HepG2 (cell line): ENCODE data around the gene BHMT. TPM values are rescaled to one million over a fixed set of nuclear protein-coding genes. Genes with fewer than 3 reads are reported as not detected.

Experiments
- ATAC-seq: fragments of 200-7000 bp; cut with Tn5 transposase; 3 replicates; pipeline ENCODE4 v1.9.1; 2020; ENCODE audit warnings: mild to moderate bottlenecking, moderate library complexity
- BruUV-seq: library from RNA; stranded (reverse); fragments of 400-500 nt; replicated peaks from 2 replicates; lab custom pipeline; 2021; lab: Mats Ljungman, UMichigan
- CTCF ChIA-PET: fragments of 300-600 bp; formaldehyde crosslinking; extraction: SDS; loops from one replicate; lab custom pipeline; 2021; ENCODE audit warnings: low total read pairs, inconsistent platforms, low intra/inter-chr PET ratio; lab: Yijun Ruan, JAX
- POLR2A ChIA-PET: fragments of 350-600 bp; sonication (Branson Sonifier 250); formaldehyde crosslinking; loops from one replicate; lab custom pipeline; 2020; ENCODE audit warnings: antibody characterized with exemption, inconsistent platforms; lab: Yijun Ruan, JAX
- DNase-seq: peaks from one replicate; pipeline ENCODE4 v3.0.0-alpha.2; 2015; ENCODE audit warnings: low spot score
- FAIRE-seq: peaks from 3 replicates; lab custom pipeline; 2011; peaks lifted over from hg19 to GRCh38; lab: Jason Lieb, UNC
- H2AFZ ChIP-seq: one replicate; pipeline ENCODE4 v1.6.1; 2011; ENCODE audit warnings: low read length, inconsistent platforms
- H3K27ac ChIP-seq: fragments of 300-600 bp; 3 replicates; pipeline ENCODE4 v1.8.0; 2011; ENCODE audit warnings: mixed run types, mild to moderate bottlenecking, mixed read lengths, low read length, inconsistent platforms; ENCODE audit not compliant: insufficient read depth; ENCODE audit errors: extremely low read length
- H3K27me3 ChIP-seq, 2 experiments: fragments of 200-600 bp in 1 of 2; 2 replicates in 1 of 2; 3 replicates in 1 of 2; pipeline versions ENCODE4 v1.6.0 to v1.8.0; 2011; ENCODE audit warnings: low read length in 2 of 2, mild to moderate bottlenecking in 2 of 2, moderate library complexity in 2 of 2, inconsistent platforms in 1 of 2; ENCODE audit not compliant: insufficient read depth in 2 of 2, control insufficient read depth in 1 of 2
- H3K36me3 ChIP-seq, 2 experiments: fragments of 200-600 bp in 1 of 2; replicated peaks in 1 of 2; 2 replicates in 1 of 2; 3 replicates in 1 of 2; pipeline versions ENCODE4 v1.5.1 to v1.8.0; 2011; ENCODE audit warnings: low read length in 2 of 2, inconsistent platforms in 1 of 2; ENCODE audit not compliant: insufficient read depth in 2 of 2, control insufficient read depth in 1 of 2
- H3K4me1 ChIP-seq: 2 replicates; pipeline ENCODE4 v1.5.1; 2012; ENCODE audit warnings: low read length, inconsistent platforms; ENCODE audit not compliant: insufficient read depth
- H3K4me2 ChIP-seq: 2 replicates; pipeline ENCODE4 v1.6.0; 2011; ENCODE audit warnings: low read depth, low read length, inconsistent platforms
- H3K4me3 ChIP-seq, 3 experiments: fragments of 200-600 bp in 1 of 3; sonication (generic), shearing (Covaris generic) in 1 of 3; replicated peaks in 1 of 3; 2 replicates each; pipeline ENCODE4 v1.5.1; 2011 to 2016; ENCODE audit warnings: low read length in 3 of 3, inconsistent platforms in 2 of 3, low read depth in 2 of 3, mild to moderate bottlenecking in 2 of 3, control low read depth in 1 of 3, mixed read lengths in 1 of 3; ENCODE audit not compliant: insufficient read depth in 1 of 3
- H3K79me2 ChIP-seq: one replicate; pipeline ENCODE4 v1.6.1; 2011; ENCODE audit warnings: low read length, inconsistent platforms; ENCODE audit not compliant: insufficient read depth
- H3K9ac ChIP-seq: 2 replicates; pipeline ENCODE4 v1.6.0; 2011; ENCODE audit warnings: mild to moderate bottlenecking, low read depth, low read length, inconsistent platforms; ENCODE audit not compliant: insufficient read depth
- H3K9me3 ChIP-seq: 2 replicates; pipeline ENCODE4 v1.5.1; 2012; ENCODE audit warnings: mild to moderate bottlenecking, low read length
- H4K20me1 ChIP-seq: 2 replicates; pipeline ENCODE4 v1.6.0; 2011; ENCODE audit warnings: inconsistent platforms, mild to moderate bottlenecking, low read length, moderate library complexity; ENCODE audit not compliant: insufficient read depth
- ADNP ChIP-seq: sonication (generic); formaldehyde crosslinking; IDR thresholded peaks from 2 replicates; pipeline ENCODE4 v1.4.0; 2020; ENCODE audit warnings: missing genetic modification reagents
- BRCA1 ChIP-seq: sonication (generic); formaldehyde crosslinking; IDR thresholded peaks from 2 replicates; pipeline ENCODE4 v1.4.0; 2020; ENCODE audit warnings: missing genetic modification reagents
- EEA1 ChIP-seq: sonication (generic); formaldehyde crosslinking; IDR thresholded peaks from 2 replicates; pipeline ENCODE4 v1.5.1; 2020; ENCODE audit warnings: mild to moderate bottlenecking, missing genetic modification reagents, borderline replicate concordance
- HHEX ChIP-seq: IDR thresholded peaks from 2 replicates; pipeline ENCODE4 v1.6.1; 2016; ENCODE audit warnings: control low read depth
- HOXD1 ChIP-seq: sonication (generic); formaldehyde crosslinking; IDR thresholded peaks from 2 replicates; pipeline ENCODE4 v1.5.0; 2020; ENCODE audit warnings: missing genetic modification reagents
- KLF11 ChIP-seq: IDR thresholded peaks from 2 replicates; pipeline ENCODE4 v1.6.1; 2016; ENCODE audit warnings: missing compliant biosample characterization
- MED8 ChIP-seq: sonication (generic); formaldehyde crosslinking; IDR thresholded peaks from 2 replicates; pipeline ENCODE4 v1.8.1; 2023; ENCODE audit warnings: mild to moderate bottlenecking, missing genetic modification reagents; ENCODE audit not compliant: insufficient replicate concordance
- SETDB1 ChIP-seq: sonication (generic); formaldehyde crosslinking; IDR thresholded peaks from 2 replicates; pipeline ENCODE4 v1.5.1; 2020; ENCODE audit warnings: missing genetic modification reagents, mild to moderate bottlenecking, borderline replicate concordance
- SP140L ChIP-seq: sonication (generic); formaldehyde crosslinking; IDR thresholded peaks from 2 replicates; pipeline ENCODE4 v1.4.0; 2020; ENCODE audit warnings: missing genetic modification reagents, borderline replicate concordance
- ZNF615 ChIP-seq: sonication (generic); formaldehyde crosslinking; IDR thresholded peaks from 2 replicates; pipeline ENCODE4 v1.5.0; 2020; ENCODE audit warnings: mild to moderate bottlenecking, missing genetic modification reagents, borderline replicate concordance
- WGBS: methylation state at CpG from one replicate; pipeline ENCODE4 v1.1.6; 2017; ENCODE audit warnings: low lambda C conversion rate; 5-methylcytosine and 5-hydroxymethylcytosine counted together
- in situ Hi-C: cut with HindIII; loops from 2 replicates; pipeline ENCODE4 v1.10.0; 2017; ENCODE audit warnings: low pct_unique_long_range_greater_than_20kb; ENCODE audit not compliant: extremely low pct_ligation_motif_present
- intact Hi-C: fragments of 100-400 bp; cut with micrococcal nuclease; formaldehyde crosslinking; loops from one replicate; pipeline ENCODE4 v1.10.0; 2022; ENCODE audit not compliant: unreplicated experiment
- polyA plus RNA-seq, 8 experiments: library from polyadenylated mRNA; depleted of rRNA in 3 of 8; stranded (reverse) in 7 of 8; unstranded in 1 of 8; fragments of >200 nt; fragmentation: Illumina TruSeq in 4 of 8; extraction: Trizol in 4 of 8; gene quantifications; 2 replicates each; pipeline versions ENCODE4 v1.2.1 to v1.2.3, GENCODE V29; 2011 to 2016; ENCODE audit warnings: low read depth in 4 of 8, missing spikeins in 1 of 8, mixed read lengths in 1 of 8; ENCODE audit not compliant: insufficient read depth in 1 of 8
- total RNA-seq, 5 experiments: library from RNA; depleted of rRNA; stranded (reverse); fragments of >200 nt; fragmentation: Illumina TruSeq; extraction: Trizol; gene quantifications; 2 replicates each; pipeline ENCODE4 v1.2.3, GENCODE V29; 2016; ENCODE audit warnings: low read depth in 1 of 5
- TF ChIP-seq, protein P1 (sequence below): sonication (generic); formaldehyde crosslinking; IDR thresholded peaks from 2 replicates; pipeline ENCODE4 v1.8.0; 2023; ENCODE audit warnings: mild to moderate bottlenecking, missing genetic modification reagents
- TF ChIP-seq, protein P2 (sequence below): sonication (generic); formaldehyde crosslinking; IDR thresholded peaks from 2 replicates; pipeline ENCODE4 v1.4.0; 2020; ENCODE audit warnings: missing genetic modification reagents, borderline replicate concordance
- TF ChIP-seq, protein P3 (sequence below): sonication (generic); formaldehyde crosslinking; conservative IDR thresholded peaks from 2 replicates; pipeline ENCODE4 v1.8.0; 2022; ENCODE audit warnings: mild to moderate bottlenecking, moderate library complexity, missing genetic modification reagents

The BHMT gene
- total and polyA plus RNA-seq, 2 of the 13 experiments (the other 11 are each of a cell fraction or from before 2014, with no cell fraction given) = 0.40 to 6.4 TPM

DNA sequence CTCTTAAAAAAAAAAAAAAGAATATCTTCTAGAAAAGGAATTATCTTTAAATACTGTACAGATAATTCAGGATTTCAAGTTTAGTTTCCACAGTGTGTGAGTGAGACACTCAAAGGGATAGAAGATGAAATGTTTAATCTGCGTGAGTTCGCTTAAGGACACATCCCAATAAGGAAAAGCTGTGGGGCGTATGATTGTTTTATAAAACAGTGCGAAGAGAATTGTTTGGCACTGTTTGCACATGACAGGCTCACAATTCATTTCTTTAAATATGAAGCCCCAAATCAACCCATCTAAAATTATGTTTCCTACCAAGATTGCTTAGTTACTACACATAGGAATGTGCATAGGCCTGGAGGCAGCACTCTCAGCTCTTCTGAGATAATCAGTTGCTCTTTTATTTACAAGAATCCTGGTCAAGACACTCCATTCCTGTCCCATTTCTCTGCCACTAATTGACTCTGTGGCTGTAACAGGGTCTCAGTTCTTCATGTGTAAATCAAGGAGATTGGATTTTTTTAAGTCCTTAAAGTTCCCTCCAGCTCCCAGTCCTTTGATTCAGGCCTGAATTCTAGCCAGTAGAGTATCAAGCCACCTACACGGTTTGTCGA, 60.1 kb downstream of the BHMT start:
- H3K4me2 ChIP-seq = no peak overlapping the region
- TF ChIP-seq HHEX = no peak
- no peak for TF ChIP-seq KLF11 (CRISPR knock-in tag)
- TF ChIP-seq SETDB1 (CRISPR knock-in tag) = no peak
- no peak for TF ChIP-seq ADNP (CRISPR knock-in tag)
- TF ChIP-seq, protein P1, sequence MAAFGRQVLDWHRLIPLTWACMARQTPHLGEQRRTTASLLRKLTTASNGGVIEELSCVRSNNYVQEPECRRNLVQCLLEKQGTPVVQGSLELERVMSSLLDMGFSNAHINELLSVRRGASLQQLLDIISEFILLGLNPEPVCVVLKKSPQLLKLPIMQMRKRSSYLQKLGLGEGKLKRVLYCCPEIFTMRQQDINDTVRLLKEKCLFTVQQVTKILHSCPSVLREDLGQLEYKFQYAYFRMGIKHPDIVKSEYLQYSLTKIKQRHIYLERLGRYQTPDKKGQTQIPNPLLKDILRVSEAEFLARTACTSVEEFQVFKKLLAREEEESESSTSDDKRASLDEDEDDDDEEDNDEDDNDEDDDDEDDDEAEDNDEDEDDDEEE (CRISPR knock-in tag) = no peak
- no peak for TF ChIP-seq MED8 (CRISPR knock-in tag)
- TF ChIP-seq HOXD1 (CRISPR knock-in tag) = no peak
- TF ChIP-seq, protein P2, sequence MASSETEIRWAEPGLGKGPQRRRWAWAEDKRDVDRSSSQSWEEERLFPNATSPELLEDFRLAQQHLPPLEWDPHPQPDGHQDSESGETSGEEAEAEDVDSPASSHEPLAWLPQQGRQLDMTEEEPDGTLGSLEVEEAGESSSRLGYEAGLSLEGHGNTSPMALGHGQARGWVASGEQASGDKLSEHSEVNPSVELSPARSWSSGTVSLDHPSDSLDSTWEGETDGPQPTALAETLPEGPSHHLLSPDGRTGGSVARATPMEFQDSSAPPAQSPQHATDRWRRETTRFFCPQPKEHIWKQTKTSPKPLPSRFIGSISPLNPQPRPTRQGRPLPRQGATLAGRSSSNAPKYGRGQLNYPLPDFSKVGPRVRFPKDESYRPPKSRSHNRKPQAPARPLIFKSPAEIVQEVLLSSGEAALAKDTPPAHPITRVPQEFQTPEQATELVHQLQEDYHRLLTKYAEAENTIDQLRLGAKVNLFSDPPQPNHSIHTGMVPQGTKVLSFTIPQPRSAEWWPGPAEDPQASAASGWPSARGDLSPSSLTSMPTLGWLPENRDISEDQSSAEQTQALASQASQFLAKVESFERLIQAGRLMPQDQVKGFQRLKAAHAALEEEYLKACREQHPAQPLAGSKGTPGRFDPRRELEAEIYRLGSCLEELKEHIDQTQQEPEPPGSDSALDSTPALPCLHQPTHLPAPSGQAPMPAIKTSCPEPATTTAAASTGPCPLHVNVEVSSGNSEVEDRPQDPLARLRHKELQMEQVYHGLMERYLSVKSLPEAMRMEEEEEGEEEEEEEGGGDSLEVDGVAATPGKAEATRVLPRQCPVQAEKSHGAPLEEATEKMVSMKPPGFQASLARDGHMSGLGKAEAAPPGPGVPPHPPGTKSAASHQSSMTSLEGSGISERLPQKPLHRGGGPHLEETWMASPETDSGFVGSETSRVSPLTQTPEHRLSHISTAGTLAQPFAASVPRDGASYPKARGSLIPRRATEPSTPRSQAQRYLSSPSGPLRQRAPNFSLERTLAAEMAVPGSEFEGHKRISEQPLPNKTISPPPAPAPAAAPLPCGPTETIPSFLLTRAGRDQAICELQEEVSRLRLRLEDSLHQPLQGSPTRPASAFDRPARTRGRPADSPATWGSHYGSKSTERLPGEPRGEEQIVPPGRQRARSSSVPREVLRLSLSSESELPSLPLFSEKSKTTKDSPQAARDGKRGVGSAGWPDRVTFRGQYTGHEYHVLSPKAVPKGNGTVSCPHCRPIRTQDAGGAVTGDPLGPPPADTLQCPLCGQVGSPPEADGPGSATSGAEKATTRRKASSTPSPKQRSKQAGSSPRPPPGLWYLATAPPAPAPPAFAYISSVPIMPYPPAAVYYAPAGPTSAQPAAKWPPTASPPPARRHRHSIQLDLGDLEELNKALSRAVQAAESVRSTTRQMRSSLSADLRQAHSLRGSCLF (CRISPR knock-in tag) = no peak
- TF ChIP-seq, protein P3, sequence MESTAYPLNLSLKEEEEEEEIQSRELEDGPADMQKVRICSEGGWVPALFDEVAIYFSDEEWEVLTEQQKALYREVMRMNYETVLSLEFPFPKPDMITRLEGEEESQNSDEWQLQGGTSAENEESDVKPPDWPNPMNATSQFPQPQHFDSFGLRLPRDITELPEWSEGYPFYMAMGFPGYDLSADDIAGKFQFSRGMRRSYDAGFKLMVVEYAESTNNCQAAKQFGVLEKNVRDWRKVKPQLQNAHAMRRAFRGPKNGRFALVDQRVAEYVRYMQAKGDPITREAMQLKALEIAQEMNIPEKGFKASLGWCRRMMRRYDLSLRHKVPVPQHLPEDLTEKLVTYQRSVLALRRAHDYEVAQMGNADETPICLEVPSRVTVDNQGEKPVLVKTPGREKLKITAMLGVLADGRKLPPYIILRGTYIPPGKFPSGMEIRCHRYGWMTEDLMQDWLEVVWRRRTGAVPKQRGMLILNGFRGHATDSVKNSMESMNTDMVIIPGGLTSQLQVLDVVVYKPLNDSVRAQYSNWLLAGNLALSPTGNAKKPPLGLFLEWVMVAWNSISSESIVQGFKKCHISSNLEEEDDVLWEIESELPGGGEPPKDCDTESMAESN (CRISPR knock-in tag) = no peak
- no peak for TF ChIP-seq EEA1
- TF ChIP-seq BRCA1 (CRISPR knock-in tag) = no peak
- no peak for TF ChIP-seq ZNF615 (CRISPR knock-in tag)
- TF ChIP-seq SP140L = no peak
- no peaks in the 10 kb centered on the region for H3K79me2 ChIP-seq
- BruUV-seq = no TSS peak
- no peak overlapping the region for H2AFZ ChIP-seq
- intact Hi-C loops = no loop called here
- H4K20me1 ChIP-seq = no peaks in the 10 kb centered on the region
- H3K27me3 ChIP-seq = no peaks in the 10 kb centered on the region
- in situ Hi-C loops = no loop called here
- H3K36me3 ChIP-seq = no peaks in the 10 kb centered on the region
- no peak overlapping the region for H3K4me3 ChIP-seq
- peaks cover 15% of the 10 kb centered on the region for H3K4me1 ChIP-seq
- no peak for FAIRE-seq
- POLR2A ChIA-PET = no interaction called here
- WGBS = 90% methylated on average over 6 of the region's 6 CpGs
- no peaks in the 10 kb centered on the region for H3K9me3 ChIP-seq
- no peak overlapping the region for H3K9ac ChIP-seq
- ATAC-seq = no peak
- CTCF ChIA-PET = no interaction called here
- H3K27ac ChIP-seq = no peak overlapping the region
- DNase-seq = no peak
